Fibroblast of villous mesenchyme (primary cell): ENCODE measurements around the gene SGF29. TPM values are rescaled to one million over a fixed set of nuclear protein-coding genes. Genes with fewer than 3 reads are reported as not detected.

Source experiments
- DNase-seq: peaks from one replicate; pipeline ENCODE4 v3.0.0-alpha.2; 2010; ENCODE audit warnings: low read depth
- H3K4me3 ChIP-seq: 2 replicates; pipeline ENCODE4 v1.5.1; 2011; ENCODE audit warnings: low read depth, mild to moderate bottlenecking, low read length
- total RNA-seq: library from RNA; depleted of rRNA; stranded (reverse); fragments of >200 nt; gene quantifications from 2 replicates; pipeline ENCODE4 v1.2.3, GENCODE V29; 2012
- TF ChIP-seq, protein P1 (sequence below): IDR thresholded peaks from 2 replicates; pipeline ENCODE4 v1.5.1; 2012; ENCODE audit warnings: low read depth, mild to moderate bottlenecking, low read length; ENCODE audit not compliant: insufficient read depth

Gene SGF29
- total RNA-seq, 1 donor, result 11.2 TPM

DNA sequence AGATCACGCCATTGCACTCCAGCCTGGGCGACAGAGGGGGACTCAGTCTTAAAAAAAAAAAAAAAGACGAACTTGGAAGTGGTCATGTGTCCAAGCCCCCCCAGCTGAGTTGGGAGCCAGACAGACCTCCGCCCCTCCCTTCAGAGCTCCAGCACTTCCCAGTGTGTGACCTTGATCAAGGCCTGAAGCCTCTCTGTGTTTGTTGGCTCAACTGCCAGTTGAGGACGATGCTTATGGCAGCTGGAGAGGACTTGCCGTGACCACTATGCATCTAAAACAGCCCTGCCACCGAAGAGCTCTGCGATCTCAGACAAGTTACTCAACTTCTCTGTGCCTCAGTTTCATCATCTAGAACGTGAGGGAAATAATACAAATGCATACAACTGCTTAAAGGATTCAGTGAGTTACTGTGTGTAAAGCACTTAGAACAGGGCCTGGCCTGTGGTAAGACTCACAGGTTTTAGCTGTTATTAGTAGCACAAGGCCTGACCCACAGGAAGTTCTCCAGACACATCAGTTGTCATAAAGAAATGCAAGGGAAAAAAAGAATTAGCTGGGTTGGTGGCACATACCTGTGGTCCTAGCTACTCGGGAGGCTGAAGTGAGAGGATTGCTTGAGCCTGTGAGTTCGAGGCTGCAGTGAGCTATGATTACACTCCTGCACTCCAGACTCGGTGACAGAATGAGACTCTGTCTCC lies 40.1 kb upstream of the SGF29 start:
- TF ChIP-seq, protein P1, sequence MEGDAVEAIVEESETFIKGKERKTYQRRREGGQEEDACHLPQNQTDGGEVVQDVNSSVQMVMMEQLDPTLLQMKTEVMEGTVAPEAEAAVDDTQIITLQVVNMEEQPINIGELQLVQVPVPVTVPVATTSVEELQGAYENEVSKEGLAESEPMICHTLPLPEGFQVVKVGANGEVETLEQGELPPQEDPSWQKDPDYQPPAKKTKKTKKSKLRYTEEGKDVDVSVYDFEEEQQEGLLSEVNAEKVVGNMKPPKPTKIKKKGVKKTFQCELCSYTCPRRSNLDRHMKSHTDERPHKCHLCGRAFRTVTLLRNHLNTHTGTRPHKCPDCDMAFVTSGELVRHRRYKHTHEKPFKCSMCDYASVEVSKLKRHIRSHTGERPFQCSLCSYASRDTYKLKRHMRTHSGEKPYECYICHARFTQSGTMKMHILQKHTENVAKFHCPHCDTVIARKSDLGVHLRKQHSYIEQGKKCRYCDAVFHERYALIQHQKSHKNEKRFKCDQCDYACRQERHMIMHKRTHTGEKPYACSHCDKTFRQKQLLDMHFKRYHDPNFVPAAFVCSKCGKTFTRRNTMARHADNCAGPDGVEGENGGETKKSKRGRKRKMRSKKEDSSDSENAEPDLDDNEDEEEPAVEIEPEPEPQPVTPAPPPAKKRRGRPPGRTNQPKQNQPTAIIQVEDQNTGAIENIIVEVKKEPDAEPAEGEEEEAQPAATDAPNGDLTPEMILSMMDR, result no peak
- H3K4me3 ChIP-seq, result no peak overlapping the region
- DNase-seq, result no peak

- no peak for DNase-seq
- no peak overlapping the region for H3K4me3 ChIP-seq
- TF ChIP-seq, protein P1, result no peak
Observed at GRCh38 chr16:28514246-28514645, 39.5 kb upstream of the SGF29 start.

GRCh38 chr16:28520672-28521071 lies 33.0 kb upstream of the SGF29 start:
- DNase-seq, result no peak

GRCh38 chr16:28521436-28521835 lies 32.3 kb upstream of the SGF29 start:
- H3K4me3 ChIP-seq, result no peak overlapping the region
- TF ChIP-seq, protein P1, result no peak
- DNase-seq, result no peak

More at GRCh38 chr16:28520672-28521071, 33.0 kb upstream of the SGF29 start:
- H3K4me3 ChIP-seq, result no peak overlapping the region
- TF ChIP-seq, protein P1, result no peak

GRCh38 chr16:28522792-28523191 lies 30.9 kb upstream of the SGF29 start:
- TF ChIP-seq, protein P1, result no peak

DNA sequence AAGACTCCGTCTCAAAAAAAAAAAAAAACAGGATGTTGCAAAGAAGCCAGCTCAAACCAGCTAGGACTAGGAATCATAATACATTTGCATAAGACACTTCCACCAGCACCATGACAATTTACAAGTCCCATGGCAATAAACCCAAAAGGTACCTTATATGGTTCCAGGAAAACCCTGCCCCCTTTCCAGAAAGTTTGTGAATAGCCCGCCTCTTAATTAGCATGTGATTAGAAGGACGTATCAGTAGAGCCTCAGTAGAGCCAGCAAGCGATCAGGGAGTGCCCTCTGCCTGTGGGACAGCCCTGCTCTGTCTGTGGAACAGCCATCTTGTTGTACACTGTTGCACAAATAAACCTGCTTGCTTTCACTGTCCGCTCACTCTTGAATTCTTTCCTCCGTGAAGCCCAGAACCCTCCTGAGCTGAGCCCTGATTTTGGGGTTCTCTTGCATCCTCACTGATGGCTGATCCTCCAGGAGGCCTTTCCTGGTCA lies 29.0 kb upstream of the SGF29 start:
- no peak overlapping the region for H3K4me3 ChIP-seq
- TF ChIP-seq, protein P1, result no peak
- DNase-seq, result no peak

More at GRCh38 chr16:28522792-28523191, 30.9 kb upstream of the SGF29 start:
- DNase-seq, result no peak
- no peak overlapping the region for H3K4me3 ChIP-seq
